HL-60 (cell line): ENCODE results near the gene APOBEC3F.
"Not testable (repeated sequence)": the region's sequence is repeated elsewhere in the genome, so short reads cannot be mapped to it uniquely, and the experiment has no call there.

ENCODE experiments used
- DNase-seq, 2 experiments: peaks; one replicate each; pipeline ENCODE4 v3.0.0-alpha.2; 2010 to 2020; ENCODE audit warnings: low read depth in 1 of 2, low spot score in 1 of 2
- H3K27ac ChIP-seq: fragments of 250-450 bp; sonication (Bioruptor Pico); replicated peaks from 2 replicates; pipeline ENCODE4 v1.5.1; 2020; ENCODE audit warnings: mild to moderate bottlenecking, moderate library complexity
- H3K27me3 ChIP-seq: fragments of 250-450 bp; sonication (Bioruptor Pico); 2 replicates; pipeline ENCODE4 v1.5.1; 2021; ENCODE audit warnings: mild to moderate bottlenecking, moderate library complexity; ENCODE audit not compliant: insufficient read depth, poor library complexity, severe bottlenecking
- H3K4me3 ChIP-seq: replicated peaks from 2 replicates; pipeline ENCODE4 v1.5.1; 2011; ENCODE audit warnings: mild to moderate bottlenecking, control low read depth, low read length; ENCODE audit not compliant: insufficient read depth
- GABPA ChIP-seq: IDR thresholded peaks from 2 replicates; pipeline ENCODE4 v1.6.1; 2012; ENCODE audit warnings: low read depth
- POLR2AphosphoS5 ChIP-seq: IDR thresholded peaks from 2 replicates; pipeline ENCODE4 v1.6.1; 2012; ENCODE audit warnings: low read depth
- SPI1 ChIP-seq: IDR thresholded peaks from 2 replicates; pipeline ENCODE4 v1.6.1; 2012; ENCODE audit warnings: low read depth, mild to moderate bottlenecking, borderline replicate concordance
- TF ChIP-seq, protein P1 (sequence below): IDR thresholded peaks from 2 replicates; pipeline ENCODE4 v1.6.1; 2012; ENCODE audit warnings: low read depth; ENCODE audit not compliant: insufficient replicate concordance
- TF ChIP-seq, protein P2 (sequence below): IDR thresholded peaks from one replicate; pipeline ENCODE4 v1.5.1; 2011; ENCODE audit warnings: low read length, control low read depth, inconsistent platforms; ENCODE audit not compliant: insufficient read depth

The APOBEC3F gene

DNA sequence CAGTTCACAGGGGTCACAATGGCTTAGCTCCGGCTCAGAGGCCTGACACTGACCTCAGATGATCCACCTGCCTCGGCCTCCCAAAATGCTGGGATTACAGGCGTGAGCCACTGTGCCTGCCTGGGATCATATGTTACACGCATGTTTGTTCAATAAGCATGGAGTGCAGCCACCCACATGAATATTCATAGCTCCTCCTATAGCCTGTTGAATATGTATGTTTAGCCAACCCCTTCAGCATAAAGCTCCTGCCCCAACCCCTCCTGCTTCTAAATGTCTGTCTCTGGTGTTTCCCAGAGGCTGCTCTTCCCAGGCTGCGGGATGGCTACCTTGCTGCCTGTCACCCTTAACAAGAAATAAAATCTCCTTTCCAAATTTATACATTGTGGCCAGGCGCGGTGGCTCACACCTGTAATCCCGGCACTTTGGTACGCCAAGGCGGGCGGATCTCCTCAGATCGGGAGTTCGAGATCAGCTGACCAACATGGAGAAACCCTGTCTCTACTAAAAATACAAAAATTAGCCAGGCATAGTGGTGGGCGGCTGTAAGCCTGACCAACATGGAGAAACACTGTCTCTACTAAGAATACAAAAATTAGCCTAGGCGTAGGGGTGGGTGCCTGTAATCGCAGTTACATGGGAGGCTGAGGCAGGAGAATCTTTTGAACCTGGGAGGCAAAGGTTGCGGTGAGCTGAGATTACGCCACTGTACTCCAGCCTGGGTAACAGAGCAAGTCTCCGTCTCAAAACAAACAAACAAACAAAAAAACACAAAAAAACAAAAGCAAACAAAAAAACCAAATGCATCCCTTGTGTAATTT is 1.1 kb upstream of the APOBEC3F start:
- H3K27me3 ChIP-seq = no peaks in the 10 kb centered on the region
- no peak overlapping the region for H3K27ac ChIP-seq
- H3K4me3 ChIP-seq = no peak overlapping the region
- TF ChIP-seq POLR2AphosphoS5 (no peak), SPI1 (no peak), GABPA (no peak)
- TF ChIP-seq, protein P1, sequence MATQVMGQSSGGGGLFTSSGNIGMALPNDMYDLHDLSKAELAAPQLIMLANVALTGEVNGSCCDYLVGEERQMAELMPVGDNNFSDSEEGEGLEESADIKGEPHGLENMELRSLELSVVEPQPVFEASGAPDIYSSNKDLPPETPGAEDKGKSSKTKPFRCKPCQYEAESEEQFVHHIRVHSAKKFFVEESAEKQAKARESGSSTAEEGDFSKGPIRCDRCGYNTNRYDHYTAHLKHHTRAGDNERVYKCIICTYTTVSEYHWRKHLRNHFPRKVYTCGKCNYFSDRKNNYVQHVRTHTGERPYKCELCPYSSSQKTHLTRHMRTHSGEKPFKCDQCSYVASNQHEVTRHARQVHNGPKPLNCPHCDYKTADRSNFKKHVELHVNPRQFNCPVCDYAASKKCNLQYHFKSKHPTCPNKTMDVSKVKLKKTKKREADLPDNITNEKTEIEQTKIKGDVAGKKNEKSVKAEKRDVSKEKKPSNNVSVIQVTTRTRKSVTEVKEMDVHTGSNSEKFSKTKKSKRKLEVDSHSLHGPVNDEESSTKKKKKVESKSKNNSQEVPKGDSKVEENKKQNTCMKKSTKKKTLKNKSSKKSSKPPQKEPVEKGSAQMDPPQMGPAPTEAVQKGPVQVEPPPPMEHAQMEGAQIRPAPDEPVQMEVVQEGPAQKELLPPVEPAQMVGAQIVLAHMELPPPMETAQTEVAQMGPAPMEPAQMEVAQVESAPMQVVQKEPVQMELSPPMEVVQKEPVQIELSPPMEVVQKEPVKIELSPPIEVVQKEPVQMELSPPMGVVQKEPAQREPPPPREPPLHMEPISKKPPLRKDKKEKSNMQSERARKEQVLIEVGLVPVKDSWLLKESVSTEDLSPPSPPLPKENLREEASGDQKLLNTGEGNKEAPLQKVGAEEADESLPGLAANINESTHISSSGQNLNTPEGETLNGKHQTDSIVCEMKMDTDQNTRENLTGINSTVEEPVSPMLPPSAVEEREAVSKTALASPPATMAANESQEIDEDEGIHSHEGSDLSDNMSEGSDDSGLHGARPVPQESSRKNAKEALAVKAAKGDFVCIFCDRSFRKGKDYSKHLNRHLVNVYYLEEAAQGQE = no peak
- TF ChIP-seq, protein P2, sequence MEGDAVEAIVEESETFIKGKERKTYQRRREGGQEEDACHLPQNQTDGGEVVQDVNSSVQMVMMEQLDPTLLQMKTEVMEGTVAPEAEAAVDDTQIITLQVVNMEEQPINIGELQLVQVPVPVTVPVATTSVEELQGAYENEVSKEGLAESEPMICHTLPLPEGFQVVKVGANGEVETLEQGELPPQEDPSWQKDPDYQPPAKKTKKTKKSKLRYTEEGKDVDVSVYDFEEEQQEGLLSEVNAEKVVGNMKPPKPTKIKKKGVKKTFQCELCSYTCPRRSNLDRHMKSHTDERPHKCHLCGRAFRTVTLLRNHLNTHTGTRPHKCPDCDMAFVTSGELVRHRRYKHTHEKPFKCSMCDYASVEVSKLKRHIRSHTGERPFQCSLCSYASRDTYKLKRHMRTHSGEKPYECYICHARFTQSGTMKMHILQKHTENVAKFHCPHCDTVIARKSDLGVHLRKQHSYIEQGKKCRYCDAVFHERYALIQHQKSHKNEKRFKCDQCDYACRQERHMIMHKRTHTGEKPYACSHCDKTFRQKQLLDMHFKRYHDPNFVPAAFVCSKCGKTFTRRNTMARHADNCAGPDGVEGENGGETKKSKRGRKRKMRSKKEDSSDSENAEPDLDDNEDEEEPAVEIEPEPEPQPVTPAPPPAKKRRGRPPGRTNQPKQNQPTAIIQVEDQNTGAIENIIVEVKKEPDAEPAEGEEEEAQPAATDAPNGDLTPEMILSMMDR = no peak
- DNase-seq = no peak

DNA sequence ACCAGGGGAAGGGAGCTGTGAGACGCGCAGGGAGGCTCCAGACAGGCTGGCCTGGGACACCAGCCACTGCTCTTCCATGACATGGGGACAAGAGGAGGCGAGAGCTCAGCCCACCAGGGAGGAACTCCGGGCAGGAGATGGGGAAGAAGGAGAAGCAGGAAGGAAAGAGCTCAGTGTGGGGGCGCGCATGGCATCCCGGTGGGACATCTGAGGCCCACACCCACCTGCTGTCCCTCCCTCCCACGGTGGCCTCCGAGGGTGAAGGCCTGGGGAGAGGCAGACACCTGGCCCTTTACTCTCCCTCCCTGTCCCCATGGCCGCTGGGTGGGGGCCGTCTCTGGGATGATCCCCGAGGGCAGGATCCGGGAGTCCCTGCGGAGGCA is 518 bp upstream of the APOBEC3F start:
- not testable (repeated sequence) for H3K27ac ChIP-seq, H3K4me3 ChIP-seq, H3K27me3 ChIP-seq, DNase-seq

DNA sequence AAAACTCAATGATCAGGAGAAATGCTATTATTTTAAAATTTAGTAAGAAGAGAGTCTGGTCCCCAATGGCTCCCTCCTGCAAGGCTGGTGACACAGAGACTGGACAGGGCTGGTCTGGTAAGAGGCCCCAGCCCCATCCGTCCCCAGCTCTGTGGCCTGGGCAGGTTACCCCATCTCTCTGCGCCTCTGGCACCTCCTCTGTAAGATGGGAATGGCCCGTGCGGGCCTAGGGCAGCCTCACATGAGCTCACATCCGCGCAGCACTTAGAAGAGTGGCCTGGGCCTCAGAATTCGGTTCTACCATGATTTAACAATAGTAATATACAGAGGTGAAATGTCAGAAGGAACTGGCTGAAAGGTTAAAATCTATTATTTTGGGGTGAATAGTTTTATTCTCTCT is 1.2 kb downstream of the APOBEC3F start:
- Histone ChIP-seq H3K27ac (no peak overlapping the region), H3K27me3 (no peaks in the 10 kb centered on the region), H3K4me3 (no peak overlapping the region)
- no peak for DNase-seq
- TF ChIP-seq POLR2AphosphoS5 (no peak), SPI1 (no peak), GABPA (no peak)
- TF ChIP-seq, protein P1 = no peak
- TF ChIP-seq, protein P2 = no peak

DNA sequence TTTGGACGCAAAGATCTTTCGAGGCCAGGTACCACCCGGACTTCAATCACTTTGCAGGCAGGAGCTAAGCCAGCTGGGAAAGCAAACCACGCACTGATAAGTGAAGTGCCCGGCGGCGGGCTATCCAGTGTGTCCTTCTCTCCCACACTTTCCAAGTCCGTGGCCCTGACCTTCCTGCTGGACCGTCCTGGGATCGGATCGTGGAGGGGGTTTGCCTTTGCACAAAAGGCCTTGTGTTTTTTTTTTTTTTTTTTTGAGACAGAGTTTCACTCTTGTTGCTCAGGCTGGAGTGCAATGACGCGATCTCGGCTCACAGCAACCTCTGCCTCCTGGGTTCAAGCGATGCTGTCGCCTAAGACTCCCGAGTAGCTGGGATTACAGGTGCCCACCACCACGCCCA is 2.4 kb downstream of the APOBEC3F start:
- not testable (repeated sequence) for H3K27me3 ChIP-seq, H3K4me3 ChIP-seq, DNase-seq, H3K27ac ChIP-seq

DNA sequence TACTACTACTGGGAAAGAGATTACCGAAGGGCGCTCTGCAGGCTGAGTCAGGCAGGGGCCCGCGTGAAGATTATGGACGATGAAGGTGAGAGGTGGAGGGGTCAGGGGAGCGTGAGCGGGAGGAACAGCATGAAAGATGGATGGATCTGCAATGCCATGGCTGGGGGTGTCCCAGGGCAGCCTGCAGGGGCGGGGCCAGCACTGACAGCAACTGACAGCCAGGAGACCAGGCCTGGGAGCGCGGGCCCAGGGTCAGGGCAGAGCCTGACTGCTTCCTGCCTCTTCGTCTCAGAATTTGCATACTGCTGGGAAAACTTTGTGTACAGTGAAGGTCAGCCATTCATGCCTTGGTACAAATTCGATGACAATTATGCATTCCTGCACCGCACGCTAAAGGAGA is 4.5 kb downstream of the APOBEC3F start:
- not testable (repeated sequence) for H3K27me3 ChIP-seq, DNase-seq, H3K27ac ChIP-seq, H3K4me3 ChIP-seq

DNA sequence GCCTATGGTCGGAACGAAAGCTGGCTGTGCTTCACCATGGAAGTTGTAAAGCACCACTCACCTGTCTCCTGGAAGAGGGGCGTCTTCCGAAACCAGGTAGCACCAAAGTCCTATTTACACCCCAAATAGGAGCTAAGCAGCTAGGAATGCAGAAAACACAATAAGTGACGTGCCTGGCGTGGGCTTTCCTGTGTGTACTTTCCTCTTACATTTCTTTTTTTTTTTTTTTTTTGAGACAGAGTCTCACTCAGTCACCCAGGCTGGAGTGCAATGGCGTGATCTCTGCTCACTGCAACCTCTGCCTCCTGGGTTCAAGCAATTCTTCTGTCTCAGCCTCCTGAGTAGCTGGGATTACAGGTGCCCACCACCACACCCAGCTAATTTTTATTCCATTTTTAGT is 8.8 kb downstream of the APOBEC3F start:
- H3K4me3 ChIP-seq, DNase-seq, H3K27ac ChIP-seq, H3K27me3 ChIP-seq: not testable (repeated sequence)

DNA sequence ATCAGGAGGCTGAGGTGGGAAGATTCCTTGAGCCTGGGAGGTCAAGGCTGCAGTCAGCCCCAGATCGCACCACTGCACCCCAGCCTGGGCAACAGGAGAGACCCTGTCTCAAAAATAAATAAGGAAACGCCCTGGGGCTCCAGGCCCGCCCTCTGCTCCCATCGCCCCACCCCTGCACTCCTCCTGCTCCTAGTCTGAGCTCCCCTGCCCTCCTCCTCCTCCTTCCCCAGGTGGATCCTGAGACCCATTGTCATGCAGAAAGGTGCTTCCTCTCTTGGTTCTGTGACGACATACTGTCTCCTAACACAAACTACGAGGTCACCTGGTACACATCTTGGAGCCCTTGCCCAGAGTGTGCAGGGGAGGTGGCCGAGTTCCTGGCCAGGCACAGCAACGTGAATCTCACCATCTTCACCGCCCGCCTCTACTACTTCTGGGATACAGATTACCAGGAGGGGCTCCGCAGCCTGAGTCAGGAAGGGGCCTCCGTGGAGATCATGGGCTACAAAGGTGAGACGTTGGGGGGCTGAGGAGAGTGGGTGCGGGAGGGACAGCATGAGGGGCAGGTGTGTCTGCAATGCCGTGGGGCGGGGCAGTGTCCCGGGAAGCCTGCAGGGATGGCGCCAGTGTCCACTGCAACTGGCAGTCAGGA is 11.3 kb downstream of the APOBEC3F start:
- H3K4me3 ChIP-seq, DNase-seq, H3K27me3 ChIP-seq, H3K27ac ChIP-seq: not testable (repeated sequence)
